ENCODE measurements around the gene MYO3B. TPM values are rescaled to one million over a fixed set of nuclear protein-coding genes. Genes with fewer than 3 reads are reported as not detected.

The MYO3B gene
- total RNA-seq, 4 donors from 2014 or later, result 0.09 to 9.1 TPM; not detected in 2

- TF ChIP-seq CTCF (IDR thresholded peaks at IDR 0.05) (no peak), POLR2A (IDR thresholded peaks at IDR 0.05) (no peak)
- no peaks in the 10 kb centered on the region for H3K27me3 ChIP-seq
- intact Hi-C loops (cut with DNase I; ENCODE audit: low total_unique reads), result no loop called here
- no peak overlapping the region for H3K4me3 ChIP-seq
- H3K27ac ChIP-seq, result no peak overlapping the region
- H3K36me3 ChIP-seq, result no peaks in the 10 kb centered on the region
- no peaks in the 10 kb centered on the region for H3K9me3 ChIP-seq
- H3K4me1 ChIP-seq, result no peaks in the 10 kb centered on the region
- DNase-seq, result no peak
Observed at GRCh38 chr2:170454471-170455372, 276.8 kb downstream of the MYO3B start.

GRCh38 chr2:170455617-170456426 is 277.9 kb downstream of the MYO3B start:
- intact Hi-C loops (cut with DNase I; ENCODE audit: low total_unique reads), result no loop called here
- Histone ChIP-seq H3K4me1 (no peaks in the 10 kb centered on the region), H3K27ac (no peak overlapping the region), H3K27me3 (no peaks in the 10 kb centered on the region), H3K4me3 (no peak overlapping the region), H3K9me3 (no peaks in the 10 kb centered on the region), H3K36me3 (no peaks in the 10 kb centered on the region)
- TF ChIP-seq CTCF (IDR thresholded peaks at IDR 0.05) (no peak), POLR2A (IDR thresholded peaks at IDR 0.05) (no peak)
- no peak for DNase-seq

GRCh38 chr2:170456914-170457313 is 279.0 kb downstream of the MYO3B start:
- DNase-seq, result no peak
- Histone ChIP-seq H3K9me3 (no peaks in the 10 kb centered on the region), H3K4me3 (no peak overlapping the region), H3K27me3 (no peaks in the 10 kb centered on the region), H3K27ac (no peak overlapping the region), H3K4me1 (no peaks in the 10 kb centered on the region), H3K36me3 (no peaks in the 10 kb centered on the region)
- intact Hi-C loops (cut with DNase I; ENCODE audit: low total_unique reads), result no loop called here
- TF ChIP-seq CTCF (IDR thresholded peaks at IDR 0.05) (no peak), POLR2A (IDR thresholded peaks at IDR 0.05) (no peak)

GRCh38 chr2:170457742-170458141 is 279.8 kb downstream of the MYO3B start:
- Histone ChIP-seq H3K9me3 (no peaks in the 10 kb centered on the region), H3K36me3 (no peaks in the 10 kb centered on the region), H3K4me3 (no peak overlapping the region), H3K27me3 (no peaks in the 10 kb centered on the region), H3K27ac (no peak overlapping the region), H3K4me1 (no peaks in the 10 kb centered on the region)
- DNase-seq, result no peak
- TF ChIP-seq CTCF (IDR thresholded peaks at IDR 0.05) (no peak), POLR2A (IDR thresholded peaks at IDR 0.05) (no peak)
- intact Hi-C loops (cut with DNase I; ENCODE audit: low total_unique reads), result no loop called here

DNA sequence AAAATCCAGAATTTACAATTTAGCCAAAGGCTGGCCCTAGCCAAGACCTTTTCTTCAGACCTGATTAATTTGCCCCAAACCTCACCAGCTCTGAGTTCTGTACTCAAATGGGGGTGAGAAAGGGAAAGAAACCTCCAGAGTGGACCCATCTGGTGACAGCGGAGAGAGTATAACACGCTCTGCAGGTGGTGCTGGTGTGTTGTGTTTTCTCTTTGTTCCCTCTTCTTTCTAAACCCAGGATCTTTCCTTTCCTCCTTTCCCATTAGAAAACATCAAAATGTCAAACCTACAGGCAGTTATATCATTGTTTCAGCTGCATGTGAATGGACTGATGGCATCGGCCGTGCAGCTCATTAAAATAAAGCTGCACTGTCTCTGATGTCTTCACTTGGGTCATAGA is 283.9 kb downstream of the MYO3B start:
- Histone ChIP-seq H3K4me3 (no peak overlapping the region), H3K36me3 (no peaks in the 10 kb centered on the region), H3K27ac (no peak overlapping the region), H3K9me3 (no peaks in the 10 kb centered on the region), H3K4me1 (no peaks in the 10 kb centered on the region), H3K27me3 (no peaks in the 10 kb centered on the region)
- no peak for TF ChIP-seq POLR2A (IDR thresholded peaks at IDR 0.05)
- peak in 2 of 4 experiments; percentile 16 to 44 for TF ChIP-seq CTCF (IDR thresholded peaks at IDR 0.05)
- DNase-seq, result no peak
- intact Hi-C loops (cut with DNase I; ENCODE audit: low total_unique reads), result no loop called here

Measured in uterus (tissue), 4 donors.